Natural killer cell (primary cell): Measurements from ENCODE around the gene ZNF415. TPM values are rescaled to one million over a fixed set of nuclear protein-coding genes. Genes with fewer than 3 reads are reported as not detected.

Experiments used
- ATAC-seq, 3 donors: fragments of 150-1000 bp in 2 of 3; fragments of 200-7000 bp in 1 of 3; cut with Tn5 transposase; 1 replicate in 1 of 3; 2 replicates in 2 of 3; pipeline ENCODE4 v1.10.0; 2021; ENCODE audit warnings: mild to moderate bottlenecking in 2 of 3, moderate library complexity in 2 of 3
- DNase-seq, 2 donors: peaks; one replicate each; pipeline versions ENCODE4 v3.0.0 to v3.0.0-alpha.2; 2013 to 2021; ENCODE audit warnings: mixed read lengths in 1 of 2
- H3K27ac ChIP-seq: one replicate; pipeline ENCODE4 v1.5.1; 2013; ENCODE audit warnings: mild to moderate bottlenecking, low read length
- H3K27me3 ChIP-seq: one replicate; pipeline ENCODE4 v1.6.1; 2013; ENCODE audit warnings: low read length; ENCODE audit not compliant: control insufficient read depth, insufficient read depth
- H3K36me3 ChIP-seq: one replicate; pipeline ENCODE4 v1.6.1; 2013; ENCODE audit warnings: low read length; ENCODE audit not compliant: control insufficient read depth, insufficient read depth
- H3K4me1 ChIP-seq: one replicate; pipeline ENCODE4 v1.6.1; 2013; ENCODE audit warnings: low read length; ENCODE audit not compliant: control insufficient read depth, insufficient read depth
- H3K4me3 ChIP-seq: one replicate; pipeline ENCODE4 v1.5.1; 2013; ENCODE audit warnings: low read length
- H3K9me3 ChIP-seq: one replicate; pipeline ENCODE4 v1.6.1; 2013; ENCODE audit warnings: low read length; ENCODE audit not compliant: control insufficient read depth, insufficient read depth
- H3K27ac Mint-ChIP-seq, 2 donors: one replicate each; pipeline ENCODE4 v1.8.0; 2022; ENCODE audit warnings: mild to moderate bottlenecking in 2 of 2, mixed read lengths in 2 of 2, moderate library complexity in 1 of 2
- H3K27me3 Mint-ChIP-seq, 2 donors: one replicate each; pipeline ENCODE4 v1.8.0; 2022; ENCODE audit warnings: low read depth in 2 of 2, mixed read lengths in 2 of 2
- H3K36me3 Mint-ChIP-seq: one replicate; pipeline ENCODE4 v1.8.0; 2022; ENCODE audit warnings: mixed read lengths
- H3K4me1 Mint-ChIP-seq, 2 donors: one replicate each; pipeline ENCODE4 v1.8.0; 2022; ENCODE audit warnings: mixed read lengths in 2 of 2
- H3K4me3 Mint-ChIP-seq: one replicate; pipeline ENCODE4 v1.8.0; 2022; ENCODE audit warnings: mild to moderate bottlenecking, moderate library complexity, mixed read lengths
- H3K9me3 Mint-ChIP-seq, 2 donors: one replicate each; pipeline ENCODE4 v1.8.0; 2022; ENCODE audit warnings: mixed read lengths in 2 of 2
- CTCF ChIP-seq: fragments of 200-600 bp; IDR thresholded peaks from one replicate; pipeline ENCODE4 v1.8.0; 2022; ENCODE audit warnings: antibody characterized with exemption
- WGBS: methylation state at CpG from one replicate; pipeline ENCODE4 v1.1.7; 2013; ENCODE audit warnings: missing lambda C conversion rate; ENCODE audit not compliant: insufficient coverage; 5-methylcytosine and 5-hydroxymethylcytosine counted together
- intact Hi-C: fragments of 100-400 bp; cut with micrococcal nuclease; formaldehyde crosslinking; loops from one replicate; pipeline ENCODE4 v1.14.2; 2022
- total RNA-seq, 4 donors: library from RNA; stranded (reverse); fragments of 120-200 nt in 1 of 4; gene quantifications; one replicate each; pipeline versions ENCODE4 v1.2.3 to v1.2.4, GENCODE V29; 2013 to 2022

The ZNF415 gene
- total RNA-seq, 3 donors from 2014 or later (not counting 1 experiment from before 2014, with no cell fraction given) = 1.3 to 3.1 (median 1.7) TPM

GRCh38 chr19:53172889-53173288 is 40.2 kb upstream of the ZNF415 start:
- Mint-ChIP-seq H3K9me3 (peaks cover 2 to 8% of the 10 kb centered on the region in 2 donors), H3K27ac (no peak overlapping the region)
- no peak overlapping the region for H3K4me3 ChIP-seq

GRCh38 chr19:53165691-53166091 is 33.0 kb upstream of the ZNF415 start:
- no peaks in the 10 kb centered on the region for H3K36me3 ChIP-seq
- no peaks in the 10 kb centered on the region for H3K4me1 Mint-ChIP-seq
- WGBS = 93% methylated on average over 3 of the region's 3 CpGs
- DNase-seq (no peak), ATAC-seq (no peak)
- H3K4me3 Mint-ChIP-seq = no peak overlapping the region
- H3K36me3 Mint-ChIP-seq = peaks cover 37% of the 10 kb centered on the region
- H3K9me3 ChIP-seq = peaks cover 37% of the 10 kb centered on the region
- no peaks in the 10 kb centered on the region for H3K4me1 ChIP-seq
- H3K4me3 ChIP-seq = no peak overlapping the region
- H3K27ac ChIP-seq = no peak overlapping the region
- H3K9me3 Mint-ChIP-seq = peaks cover 5 to 21% of the 10 kb centered on the region in 2 donors
- H3K27ac Mint-ChIP-seq = no peak overlapping the region
- intact Hi-C loops = no loop called here
- no peak for TF ChIP-seq CTCF
- no peaks in the 10 kb centered on the region for H3K27me3 ChIP-seq
- H3K27me3 Mint-ChIP-seq = peaks cover 0 to 2% of the 10 kb centered on the region in 2 donors

More at GRCh38 chr19:53172889-53173288, 40.2 kb upstream of the ZNF415 start:
- no peaks in the 10 kb centered on the region for H3K4me1 ChIP-seq
- no peak for ATAC-seq
- H3K4me3 Mint-ChIP-seq = no peak overlapping the region
- no peak overlapping the region for H3K27ac ChIP-seq
- peaks cover 25% of the 10 kb centered on the region for H3K36me3 Mint-ChIP-seq
- 100% methylated on average over 1 of the region's 4 CpGs for WGBS
- H3K4me1 Mint-ChIP-seq = no peaks in the 10 kb centered on the region
- peaks cover 11% of the 10 kb centered on the region for H3K9me3 ChIP-seq
- no peaks in the 10 kb centered on the region for H3K27me3 Mint-ChIP-seq
- no peak for TF ChIP-seq CTCF
- no peaks in the 10 kb centered on the region for H3K36me3 ChIP-seq
- H3K27me3 ChIP-seq = no peaks in the 10 kb centered on the region
- intact Hi-C loops = no loop called here
- no peak for DNase-seq

- Histone ChIP-seq H3K27me3 (no peaks in the 10 kb centered on the region), H3K9me3 (peaks cover 30% of the 10 kb centered on the region), H3K4me1 (peaks cover 14% of the 10 kb centered on the region), H3K4me3 (no peak overlapping the region), H3K36me3 (no peaks in the 10 kb centered on the region), H3K27ac (no peak overlapping the region)
- Mint-ChIP-seq H3K36me3 (peaks cover 25% of the 10 kb centered on the region), H3K4me3 (peak overlapping the region; percentile 26), H3K27ac (no peak overlapping the region), H3K9me3 (peaks cover 4 to 19% of the 10 kb centered on the region in 2 donors), H3K4me1 (peaks cover 19% of the 10 kb centered on the region in 2 donors), H3K27me3 (peaks cover 0 to 2% of the 10 kb centered on the region in 2 donors)
- ATAC-seq = no peak
- intact Hi-C loops = no loop called here
- DNase-seq = no peak
- 53% methylated on average over 3 of the region's 3 CpGs for WGBS
- no peak for TF ChIP-seq CTCF
Measured at GRCh38 chr19:53161123-53161522, 28.4 kb upstream of the ZNF415 start.

GRCh38 chr19:53160350-53160749 is 27.6 kb upstream of the ZNF415 start:
- no peak overlapping the region for H3K27ac Mint-ChIP-seq
- peaks cover 0 to 2% of the 10 kb centered on the region in 2 donors for H3K27me3 Mint-ChIP-seq
- no peak for TF ChIP-seq CTCF
- ATAC-seq (no peak), DNase-seq (no peak)
- H3K36me3 Mint-ChIP-seq = peaks cover 17% of the 10 kb centered on the region
- Histone ChIP-seq H3K27me3 (no peaks in the 10 kb centered on the region), H3K9me3 (peaks cover 23% of the 10 kb centered on the region), H3K36me3 (no peaks in the 10 kb centered on the region), H3K4me3 (no peak overlapping the region), H3K27ac (no peak overlapping the region), H3K4me1 (peaks cover 14% of the 10 kb centered on the region)
- H3K4me3 Mint-ChIP-seq = peak overlapping the region; percentile 66
- intact Hi-C loops = no loop called here
- peaks cover 2 to 13% of the 10 kb centered on the region in 2 donors for H3K9me3 Mint-ChIP-seq
- peaks cover 19% of the 10 kb centered on the region in 2 donors for H3K4me1 Mint-ChIP-seq
- 100% methylated on average over 1 of the region's 3 CpGs for WGBS
